Panc1 (cell line): ENCODE measurements around the gene AIMP2. TPM values are rescaled to one million over a fixed set of nuclear protein-coding genes. Genes with fewer than 3 reads are reported as not detected.

ENCODE experiments used
- ATAC-seq: fragments of 200-7000 bp; cut with Tn5 transposase; 2 replicates; pipeline ENCODE4 v1.9.1; 2020; ENCODE audit warnings: mild to moderate bottlenecking, moderate library complexity
- BruUV-seq: library from RNA; stranded (reverse); fragments of 400-500 nt; replicated peaks from 2 replicates; lab custom pipeline; 2021; lab: Mats Ljungman, UMichigan
- CTCF ChIA-PET: fragments of 300-600 bp; sonication (Branson Sonifier 250); formaldehyde crosslinking; loops from one replicate; lab custom pipeline; 2022; ENCODE audit warnings: antibody characterized with exemption; lab: Charles Lee
- POLR2A ChIA-PET: fragments of 300-600 bp; sonication (Branson Sonifier 250); formaldehyde crosslinking; loops from one replicate; lab custom pipeline; 2022; ENCODE audit warnings: antibody characterized with exemption; lab: Charles Lee
- DNase-seq: peaks from one replicate; pipeline ENCODE4 v3.0.0-alpha.2; 2010; ENCODE audit warnings: low read depth, low spot score
- H3K27ac ChIP-seq: 2 replicates; pipeline ENCODE4 v1.5.1; 2011; ENCODE audit warnings: mild to moderate bottlenecking, low read length, inconsistent platforms
- H3K27me3 ChIP-seq: fragments of 200-500 bp; sonication (Bioruptor generic); 2 replicates; pipeline ENCODE4 v1.6.0; 2014; ENCODE audit warnings: low read length, inconsistent platforms; ENCODE audit not compliant: control insufficient read depth, insufficient read depth
- H3K36me3 ChIP-seq: fragments of 200-500 bp; sonication (Bioruptor generic); 2 replicates; pipeline ENCODE4 v1.5.1; 2014; ENCODE audit warnings: inconsistent platforms, mild to moderate bottlenecking, low read length, moderate library complexity; ENCODE audit not compliant: control insufficient read depth, insufficient read depth
- H3K4me1 ChIP-seq: 2 replicates; pipeline ENCODE4 v1.5.1; 2011; ENCODE audit warnings: inconsistent platforms, mild to moderate bottlenecking, low read length, moderate library complexity; ENCODE audit not compliant: control insufficient read depth, insufficient read depth
- H3K4me3 ChIP-seq, 2 experiments: 2 replicates each; pipeline ENCODE4 v1.5.1; 2011 to 2012; ENCODE audit warnings: low read depth in 2 of 2, low read length in 2 of 2, mild to moderate bottlenecking in 2 of 2, inconsistent platforms in 1 of 2, moderate library complexity in 1 of 2
- H3K9me3 ChIP-seq: fragments of 200-500 bp; sonication (Bioruptor generic); 2 replicates; pipeline ENCODE4 v1.5.1; 2014; ENCODE audit warnings: low read depth, mild to moderate bottlenecking, inconsistent platforms, low read length, moderate library complexity; ENCODE audit not compliant: control insufficient read depth, insufficient read depth
- TCF7L2 ChIP-seq: IDR thresholded peaks from 2 replicates; pipeline ENCODE4 v1.6.1; 2011; ENCODE audit warnings: mild to moderate bottlenecking, low read depth, low read length, inconsistent platforms
- in situ Hi-C: cut with HindIII; loops from 2 replicates; pipeline ENCODE4 v1.10.0; 2016; ENCODE audit warnings: low sequenced_read_pairs, low pct_unique_long_range_greater_than_20kb
- intact Hi-C: fragments of 100-400 bp; cut with micrococcal nuclease; formaldehyde crosslinking; loops from one replicate; pipeline ENCODE4 v1.10.0; 2022; ENCODE audit not compliant: unreplicated experiment
- total RNA-seq: library from RNA; stranded (reverse); gene quantifications from one replicate; pipeline ENCODE4 v1.2.1, GENCODE V29; 2021; ENCODE audit not compliant: unreplicated experiment
- TF ChIP-seq, protein P1 (sequence below), 2 experiments: IDR thresholded peaks; 2 replicates each; pipeline ENCODE4 v1.6.1; 2011 to 2012; ENCODE audit warnings: low read depth in 2 of 2, control low read depth in 1 of 2, low read length in 1 of 2, mild to moderate bottlenecking in 1 of 2, moderate library complexity in 1 of 2; ENCODE audit not compliant: insufficient read depth in 1 of 2

The AIMP2 gene
- total RNA-seq, 1 experiment from 2014 or later = 126 TPM

DNA sequence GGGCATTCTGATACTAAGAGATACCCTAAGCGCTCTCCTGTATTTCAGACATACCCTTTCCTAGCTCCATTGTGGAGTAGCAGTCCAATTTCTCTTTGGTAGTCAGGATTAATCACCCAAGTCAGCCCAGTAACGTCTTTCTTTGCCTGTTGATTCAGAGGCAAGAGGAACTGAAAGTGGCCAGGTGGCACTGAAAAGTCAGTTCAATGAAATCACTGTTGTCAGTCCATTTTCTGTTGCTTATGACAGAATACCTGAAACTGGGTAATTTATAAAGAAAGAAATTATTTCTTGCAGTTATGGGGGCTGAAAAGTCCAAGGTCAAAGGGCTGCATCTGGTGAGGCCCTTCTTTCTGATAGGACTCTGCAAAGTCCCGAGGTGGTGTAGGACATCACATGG lies 62.3 kb downstream of the AIMP2 start:
- DNase-seq = no peak
- CTCF ChIA-PET = no interaction called here
- H3K27ac ChIP-seq = no peak overlapping the region
- H3K4me3 ChIP-seq = no peak overlapping the region
- intact Hi-C loops = no loop called here
- POLR2A ChIA-PET = no interaction called here
- ATAC-seq = no peak
- no peaks in the 10 kb centered on the region for H3K9me3 ChIP-seq
- H3K4me1 ChIP-seq = no peaks in the 10 kb centered on the region
- TF ChIP-seq, protein P1, sequence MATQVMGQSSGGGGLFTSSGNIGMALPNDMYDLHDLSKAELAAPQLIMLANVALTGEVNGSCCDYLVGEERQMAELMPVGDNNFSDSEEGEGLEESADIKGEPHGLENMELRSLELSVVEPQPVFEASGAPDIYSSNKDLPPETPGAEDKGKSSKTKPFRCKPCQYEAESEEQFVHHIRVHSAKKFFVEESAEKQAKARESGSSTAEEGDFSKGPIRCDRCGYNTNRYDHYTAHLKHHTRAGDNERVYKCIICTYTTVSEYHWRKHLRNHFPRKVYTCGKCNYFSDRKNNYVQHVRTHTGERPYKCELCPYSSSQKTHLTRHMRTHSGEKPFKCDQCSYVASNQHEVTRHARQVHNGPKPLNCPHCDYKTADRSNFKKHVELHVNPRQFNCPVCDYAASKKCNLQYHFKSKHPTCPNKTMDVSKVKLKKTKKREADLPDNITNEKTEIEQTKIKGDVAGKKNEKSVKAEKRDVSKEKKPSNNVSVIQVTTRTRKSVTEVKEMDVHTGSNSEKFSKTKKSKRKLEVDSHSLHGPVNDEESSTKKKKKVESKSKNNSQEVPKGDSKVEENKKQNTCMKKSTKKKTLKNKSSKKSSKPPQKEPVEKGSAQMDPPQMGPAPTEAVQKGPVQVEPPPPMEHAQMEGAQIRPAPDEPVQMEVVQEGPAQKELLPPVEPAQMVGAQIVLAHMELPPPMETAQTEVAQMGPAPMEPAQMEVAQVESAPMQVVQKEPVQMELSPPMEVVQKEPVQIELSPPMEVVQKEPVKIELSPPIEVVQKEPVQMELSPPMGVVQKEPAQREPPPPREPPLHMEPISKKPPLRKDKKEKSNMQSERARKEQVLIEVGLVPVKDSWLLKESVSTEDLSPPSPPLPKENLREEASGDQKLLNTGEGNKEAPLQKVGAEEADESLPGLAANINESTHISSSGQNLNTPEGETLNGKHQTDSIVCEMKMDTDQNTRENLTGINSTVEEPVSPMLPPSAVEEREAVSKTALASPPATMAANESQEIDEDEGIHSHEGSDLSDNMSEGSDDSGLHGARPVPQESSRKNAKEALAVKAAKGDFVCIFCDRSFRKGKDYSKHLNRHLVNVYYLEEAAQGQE (IDR thresholded peaks at IDR 0.05; ENCODE audit: insufficient read depth in 1 of 2, low read depth in 2 of 2, low read length in 1 of 2) = no peak
- no peak for TF ChIP-seq TCF7L2
- H3K36me3 ChIP-seq = no peaks in the 10 kb centered on the region
- in situ Hi-C loops = no loop called here
- no peaks in the 10 kb centered on the region for H3K27me3 ChIP-seq
- no TSS peak for BruUV-seq

Other genes starting within 250 kb of the AIMP2 start
- gene RNF216, start 227.6 kb upstream of the AIMP2 start, total RNA-seq = 61.6 TPM
- not detected for gene OCM, start 128.5 kb upstream of the AIMP2 start, total RNA-seq
- gene CCZ1, start 110.5 kb upstream of the AIMP2 start, total RNA-seq = 128 TPM
- gene RSPH10B, start 38.6 kb upstream of the AIMP2 start, total RNA-seq = 0.26 TPM
- 40.2 TPM for gene PMS2, start 223 bp upstream of the AIMP2 start, total RNA-seq
- gene ANKRD61, start 22.1 kb downstream of the AIMP2 start, total RNA-seq = 0.18 TPM
- 205 TPM for gene EIF2AK1, start 49.9 kb downstream of the AIMP2 start, total RNA-seq
- 18.6 TPM for gene USP42, start 95.7 kb downstream of the AIMP2 start, total RNA-seq